HG02571 (cell line): ENCODE results near the gene MERTK.

ENCODE experiments used
- ATAC-seq: cut with Tn5 transposase; IDR thresholded peaks from one replicate; pipeline ENCODE4 v1.9.1; 2021; ENCODE audit warnings: mild to moderate bottlenecking, moderate library complexity; ENCODE audit not compliant: unreplicated experiment

The MERTK gene

GRCh38 chr2:112005406-112006075, 107.1 kb downstream of the MERTK start:
- no peak for ATAC-seq

GRCh38 chr2:112006076-112006410, 107.6 kb downstream of the MERTK start:
- no peak for ATAC-seq

- ATAC-seq: no peak
Measured at GRCh38 chr2:112007493-112007892, 109.1 kb downstream of the MERTK start.

DNA sequence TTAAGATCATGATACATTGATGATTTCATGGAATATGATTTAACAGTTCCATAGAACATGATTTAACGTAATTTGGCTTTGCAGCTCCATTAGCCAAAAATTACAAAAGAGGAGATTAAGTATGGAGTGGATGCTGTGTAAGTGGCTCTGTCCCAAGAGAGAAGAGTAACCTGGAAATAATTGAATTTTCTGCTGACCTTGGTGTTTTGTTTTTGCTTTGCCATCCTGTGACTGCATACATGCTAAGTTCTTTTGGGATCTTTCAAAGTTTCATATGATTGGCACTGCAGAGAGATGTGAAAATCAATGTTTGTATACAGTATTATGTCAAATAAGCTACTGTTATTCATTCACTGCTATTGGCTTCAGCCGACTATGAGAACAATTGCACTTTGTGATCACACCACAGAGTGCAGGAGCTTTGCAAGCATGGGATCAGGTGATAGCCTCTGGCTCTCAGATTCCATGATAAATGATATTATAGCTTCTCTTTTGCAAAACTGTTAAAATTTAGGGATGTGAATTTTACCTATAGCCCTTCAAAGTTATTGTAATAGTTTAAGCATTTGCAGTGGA, 110.6 kb downstream of the MERTK start:
- ATAC-seq: no peak

- ATAC-seq: no peak
Measured at GRCh38 chr2:112010751-112011150, 112.3 kb downstream of the MERTK start.

DNA sequence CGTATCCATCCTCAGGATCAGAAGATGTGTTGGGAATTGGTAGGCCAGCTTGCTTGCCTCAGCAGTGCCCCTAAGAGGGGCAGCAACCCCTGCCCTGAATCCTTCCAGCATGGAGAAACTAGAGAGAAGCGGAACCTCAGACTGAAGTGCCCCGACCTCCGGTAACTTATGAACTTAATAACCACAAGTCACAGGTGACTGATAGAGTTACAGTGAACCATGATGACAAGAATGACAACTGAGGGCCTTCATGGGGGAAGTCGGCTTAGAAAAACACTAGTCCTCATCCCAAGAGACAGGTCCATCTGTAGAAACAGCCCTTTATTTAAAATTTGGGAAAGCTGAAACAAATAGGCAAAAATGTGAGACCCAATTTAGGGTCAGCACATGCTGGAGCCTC, 114.1 kb downstream of the MERTK start:
- no peak for ATAC-seq

- no peak for ATAC-seq
Measured at GRCh38 chr2:112018846-112019245, 120.4 kb downstream of the MERTK start.

GRCh38 chr2:112019569-112019982, 121.2 kb downstream of the MERTK start:
- ATAC-seq: no peak

DNA sequence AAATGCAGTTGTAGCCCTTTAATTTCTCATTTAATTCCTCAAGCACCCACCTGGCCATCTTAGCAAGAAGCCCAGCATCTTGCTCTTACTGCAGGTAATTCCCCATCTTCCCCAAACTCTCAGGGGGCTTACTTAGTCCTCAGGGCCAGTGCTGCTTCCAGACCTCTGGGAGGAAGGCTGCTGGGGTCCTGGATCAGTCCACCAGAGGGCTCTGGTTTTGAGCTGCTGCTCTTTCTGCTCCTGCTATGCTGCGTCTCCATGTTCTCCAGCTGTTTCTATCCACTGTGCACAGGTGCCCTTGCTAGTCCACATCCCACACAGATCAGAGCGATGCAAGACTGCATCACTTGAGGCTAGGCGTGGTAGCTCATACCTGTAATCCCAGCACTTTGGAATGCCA, 122.2 kb downstream of the MERTK start:
- no peak for ATAC-seq

- ATAC-seq: no peak
Measured at GRCh38 chr2:112021290-112021689, 122.9 kb downstream of the MERTK start.

GRCh38 chr2:112021781-112022231, 123.4 kb downstream of the MERTK start:
- no peak for ATAC-seq

- ATAC-seq: no peak
Measured at GRCh38 chr2:112023707-112024106, 125.3 kb downstream of the MERTK start.

- no peak for ATAC-seq
Measured at GRCh38 chr2:112024231-112024630, 125.8 kb downstream of the MERTK start.

DNA sequence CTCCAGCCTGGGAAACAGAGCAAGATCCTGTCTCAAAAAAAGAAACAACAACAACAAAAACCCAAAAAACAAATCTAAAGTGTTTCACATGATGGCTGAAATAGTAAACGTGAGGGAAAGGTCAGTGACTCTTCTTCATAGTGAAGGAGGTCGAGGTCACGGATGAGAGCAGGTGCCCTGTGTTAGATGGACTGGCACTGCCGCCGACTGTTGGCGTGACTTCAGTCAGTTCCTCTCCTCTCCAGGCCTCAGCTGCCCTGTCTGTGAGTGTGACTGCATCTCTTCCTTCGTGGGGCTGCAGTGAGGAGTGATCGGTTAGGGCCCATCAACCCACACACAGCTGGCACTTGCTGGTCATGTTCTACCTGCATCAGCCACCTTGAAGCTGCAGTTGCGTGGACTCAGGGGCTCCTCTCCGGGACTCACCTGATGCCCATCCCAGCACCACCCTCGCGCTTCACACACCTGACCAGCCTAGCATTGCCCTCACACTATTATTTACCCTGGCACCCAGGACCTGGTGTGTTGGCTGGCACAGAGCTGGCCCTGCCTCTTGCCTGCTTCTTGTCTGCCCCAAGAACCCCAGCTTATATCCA, 126.6 kb downstream of the MERTK start:
- no peak for ATAC-seq

GRCh38 chr2:112026509-112026908, 128.1 kb downstream of the MERTK start:
- ATAC-seq: no peak

DNA sequence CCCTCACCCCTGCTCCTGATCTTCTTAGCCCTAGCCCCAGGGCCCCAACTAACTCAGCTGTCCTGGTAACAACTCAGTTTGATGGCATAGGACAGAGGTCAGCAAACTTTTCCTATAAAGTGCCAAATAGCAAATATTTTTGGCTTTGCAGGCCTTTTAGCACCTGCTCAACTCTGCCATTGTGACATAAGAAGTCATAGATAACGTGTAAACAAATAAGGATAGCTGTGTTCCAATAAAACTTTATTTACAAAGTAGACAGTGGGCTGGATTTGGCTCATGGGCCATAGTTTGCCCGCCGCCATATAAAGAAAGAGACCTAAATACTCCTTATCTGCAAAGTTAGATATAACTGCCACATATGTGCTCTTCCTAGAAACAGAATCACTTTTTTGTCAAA, 129.4 kb downstream of the MERTK start:
- ATAC-seq: no peak

DNA sequence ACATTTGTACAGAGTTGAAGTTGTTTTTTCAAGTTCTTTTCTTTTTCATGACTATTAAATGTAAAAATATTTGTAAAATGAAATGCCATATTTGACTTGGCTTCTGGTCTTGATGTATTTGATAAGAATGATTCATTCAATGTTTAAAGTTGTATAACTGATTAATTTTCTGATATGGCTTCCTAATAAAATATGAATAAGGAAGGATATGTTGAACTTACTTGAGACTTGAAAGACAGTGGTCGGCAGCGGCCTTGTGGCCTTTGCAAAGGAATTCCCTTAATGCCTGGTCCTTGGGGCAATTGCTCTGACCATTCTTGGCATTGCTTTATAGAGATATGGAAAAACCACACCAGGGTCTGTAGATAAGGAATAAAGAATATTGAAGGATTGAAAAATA, 130.8 kb downstream of the MERTK start:
- ATAC-seq: no peak

- no peak for ATAC-seq
Measured at GRCh38 chr2:112031473-112032223, 133.2 kb downstream of the MERTK start.

- no peak for ATAC-seq
Measured at GRCh38 chr2:112032224-112032586, 133.8 kb downstream of the MERTK start.

DNA sequence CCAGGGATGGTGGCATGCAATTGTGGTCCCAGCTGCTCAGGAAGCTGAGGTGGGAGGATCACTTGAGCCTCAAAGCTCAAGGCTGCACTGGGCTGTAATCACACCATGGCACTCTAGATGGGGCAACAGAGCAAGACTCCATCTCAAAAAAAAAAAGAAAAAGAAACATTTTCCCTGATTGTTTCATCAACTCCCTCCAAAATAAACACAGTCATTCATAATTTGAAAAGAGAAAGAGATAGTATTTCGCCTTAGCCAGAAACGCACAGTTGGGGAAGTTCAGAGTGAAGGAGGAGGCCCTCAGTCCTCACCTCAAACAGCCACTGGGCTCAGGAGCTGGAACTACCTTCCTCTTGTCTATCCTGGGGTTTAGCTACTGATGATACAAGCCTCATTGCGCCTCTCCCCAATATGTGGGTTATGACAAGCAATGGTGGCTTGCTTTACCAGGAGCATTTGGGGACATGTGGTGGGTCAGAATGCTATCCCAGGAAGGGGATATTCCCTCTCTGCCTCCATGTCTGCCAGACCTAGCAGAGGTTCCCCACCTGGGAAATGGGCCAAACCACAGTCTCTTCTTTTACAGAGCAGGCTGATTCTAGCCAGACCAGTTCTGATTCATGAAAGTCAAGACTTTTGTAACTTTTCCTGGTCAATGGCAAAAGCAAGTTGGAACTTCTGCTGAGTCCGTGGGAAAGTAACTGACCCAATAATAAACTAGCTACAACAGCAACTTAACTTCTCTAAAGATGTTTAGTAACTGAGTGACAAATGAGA, 134.5 kb downstream of the MERTK start:
- ATAC-seq: no peak

- no peak for ATAC-seq
Measured at GRCh38 chr2:112033600-112033999, 135.2 kb downstream of the MERTK start.
